ENCODE measurements around the gene DMAC2.

GRCh38 chr19:41399091-41399490 is 40.6 kb downstream of the DMAC2 start:
- no peak for TF ChIP-seq CTCF (IDR thresholded peaks at IDR 0.05)
- TF ChIP-seq POLR2AphosphoS5 (IDR thresholded peaks at IDR 0.05) = no peak

Data from breast epithelium (tissue), 3 donors.